DND-41 (cell line): ENCODE measurements around the gene TRPC4AP.

ENCODE experiments used
- CTCF ChIP-seq: IDR thresholded peaks from 2 replicates; pipeline ENCODE4 v1.5.1; 2012; ENCODE audit warnings: borderline replicate concordance, low read length, moderate library complexity, mild to moderate bottlenecking; ENCODE audit not compliant: poor library complexity, severe bottlenecking; ENCODE audit errors: extremely low read depth
- EZH2 ChIP-seq: IDR thresholded peaks from 3 replicates; pipeline ENCODE4 v1.6.1; 2012; ENCODE audit warnings: borderline replicate concordance, low read depth, mild to moderate bottlenecking, moderate library complexity, low read length, inconsistent platforms; ENCODE audit not compliant: severe bottlenecking

- no peak for TF ChIP-seq CTCF
- TF ChIP-seq EZH2, result no peak
Observed at GRCh38 chr20:35077872-35078271, 14.7 kb downstream of the TRPC4AP start.
